ENCODE measurements around the gene MTX3.

- TF ChIP-seq POLR2A (IDR thresholded peaks at IDR 0.05; ENCODE audit: low read depth, low read length), result no peak
- TF ChIP-seq FOXK2 (IDR thresholded peaks at IDR 0.05), result no peak
- no peak for TF ChIP-seq NFYA (IDR thresholded peaks at IDR 0.05; ENCODE audit: borderline replicate concordance, low read depth, low read length)
- TF ChIP-seq PBX3 (IDR thresholded peaks at IDR 0.05; ENCODE audit: insufficient replicate concordance, low read depth, low read length), result no peak
- no peak for TF ChIP-seq USF2 (IDR thresholded peaks at IDR 0.05; ENCODE audit: borderline replicate concordance, low read depth, low read length)
- TF ChIP-seq CTCF (IDR thresholded peaks at IDR 0.05 in 2 of 3, conservative IDR thresholded peaks at IDR 0.05 in 1 of 3; ENCODE audit: control insufficient read depth in 2 of 3, extremely low read depth in 1 of 3, insufficient read depth in 1 of 3, low read depth in 3 of 3, low read length in 3 of 3), result no peak
- no peak for TF ChIP-seq CBX5 (IDR thresholded peaks at IDR 0.05; ENCODE audit: low read depth)
- TF ChIP-seq EZH2 (IDR thresholded peaks at IDR 0.05; ENCODE audit: borderline replicate concordance, control insufficient read depth, low read depth, low read length), result no peak
- TF ChIP-seq SMC3 (IDR thresholded peaks at IDR 0.05; ENCODE audit: borderline replicate concordance, low read length), result no peak
- TF ChIP-seq SPI1 (IDR thresholded peaks at IDR 0.05; ENCODE audit: borderline replicate concordance, insufficient read depth, low read depth, low read length), result no peak
- no peak for TF ChIP-seq RCOR1 (conservative IDR thresholded peaks at IDR 0.05; ENCODE audit: low read depth, low read length)
- TF ChIP-seq NFYB (IDR thresholded peaks at IDR 0.05; ENCODE audit: insufficient read depth, low read depth, low read length), result no peak
- TF ChIP-seq ZNF384 (IDR thresholded peaks at IDR 0.05; ENCODE audit: borderline replicate concordance, low read depth, low read length), result no peak
Measured at GRCh38 chr5:79934681-79935080, 56.4 kb downstream of the MTX3 start.

Measured in GM12878 (cell line).